Adrenal gland (tissue), 12 donors: ENCODE results near the gene GBA3. TPM values are rescaled to one million over a fixed set of nuclear protein-coding genes. Genes with fewer than 3 reads are reported as not detected.

Experiments
- DNase-seq, 7 donors: peaks; one replicate each; pipeline ENCODE4 v3.0.0-alpha.2; 2019 to 2020
- H3K27ac ChIP-seq, 5 donors: fragments of 200-600 bp; sonication (generic) in 4 of 5; 1 replicate in 3 of 5; 2 replicates in 2 of 5; pipeline versions ENCODE4 v1.5.1 to v1.8.0; 2016 to 2020; ENCODE audit warnings: mild to moderate bottlenecking in 1 of 5
- H3K27me3 ChIP-seq: fragments of 200-600 bp; 2 replicates; pipeline ENCODE4 v1.8.0; 2021
- H3K36me3 ChIP-seq, 2 donors: fragments of 200-600 bp; replicated peaks in 1 of 2; 1 replicate in 1 of 2; 2 replicates in 1 of 2; pipeline versions ENCODE4 v1.5.1 to v1.8.0; 2018 to 2022
- H3K4me1 ChIP-seq, 2 donors: fragments of 200-600 bp; replicated peaks in 1 of 2; 1 replicate in 1 of 2; 2 replicates in 1 of 2; pipeline versions ENCODE4 v1.5.1 to v1.8.0; 2018 to 2021
- H3K4me3 ChIP-seq, 4 donors: fragments of 200-600 bp; sonication (generic) in 3 of 4; one replicate each; pipeline ENCODE4 v1.5.1; 2016 to 2018
- H3K9me3 ChIP-seq, 3 donors: fragments of 200-600 bp; sonication (generic) in 1 of 3; replicated peaks in 1 of 3; 1 replicate in 2 of 3; 2 replicates in 1 of 3; pipeline versions ENCODE4 v1.5.1 to v1.8.0; 2016 to 2021
- CTCF ChIP-seq, 6 experiments: fragments of 450-650 bp in 4 of 6; fragments of 200-600 bp in 2 of 6; sonication (generic) in 1 of 6; IDR thresholded peaks; 1 replicate in 5 of 6; 2 replicates in 1 of 6; pipeline versions ENCODE4 v1.5.1 to v1.8.0; 2016 to 2021; ENCODE audit warnings: antibody characterized with exemption in 6 of 6, mild to moderate bottlenecking in 2 of 6, moderate library complexity in 1 of 6
- POLR2A ChIP-seq, 2 donors: fragments of 450-650 bp; IDR thresholded peaks; one replicate each; pipeline ENCODE4 v1.6.1; 2017; ENCODE audit warnings: antibody characterized with exemption in 2 of 2, mild to moderate bottlenecking in 2 of 2, moderate library complexity in 1 of 2
- whole genome bisulfite sequencing, 4 donors: extraction: QIAGEN DNeasy Blood & Tissue Kit in 2 of 4; methylation state at CpG; one replicate each; pipeline versions ENCODE4 v1.1.5 to v1.1.7; 2013 to 2017; 5-methylcytosine and 5-hydroxymethylcytosine counted together
- intact Hi-C, 2 donors: fragments of 100-400 bp; cut with DNase I; formaldehyde crosslinking; loops; one replicate each; pipeline versions ENCODE4 v1.14.1 to v1.15.0; 2022 to 2023
- polyA plus RNA-seq, 3 donors: library from polyadenylated mRNA; stranded (reverse); fragments of 200-250 nt in 2 of 3; fragments of 350-450 nt in 1 of 3; fragmentation: Illumina TruSeq in 1 of 3; extraction: RNeasy Lipid Tissue Mini Kit (QIAGEN cat#74804) in 1 of 3; gene quantifications; one replicate each; pipeline ENCODE4 v1.2.3, GENCODE V29; 2013 to 2014
- total RNA-seq, 9 donors: library from RNA; depleted of rRNA in 4 of 9; stranded (reverse); fragments of >200 nt in 4 of 9; fragments of 120-200 nt in 1 of 9; fragmentation: NEBNext Ultra II Directional in 1 of 9; extraction: Animal tissue kit (Norgen Biotek cat#: 25700) in 1 of 9; gene quantifications; one replicate each; pipeline versions ENCODE4 v1.1.0 to v1.2.4, GENCODE V29; 2013 to 2023
- donor health status: healthy with polysubstance abuse.
- donor health status: Bipolar disorder and iron deficiency.
- donor health status: DM: yes; HTN: yes; CAD: no.
- donor health status: DM: no; HTN: no; CAD: no.
- donor health status: DM: no; HTN: no; CAD: no.
- donor health status: DM: yes; HTN: yes; CAD: no.

Gene GBA3
- total and polyA plus RNA-seq, 12 donors: 0.07 to 0.45 (median 0.15) TPM; not detected in 6

- peaks cover 5% of the 10 kb centered on the region in 2 donors for H3K4me1 ChIP-seq
- TF ChIP-seq POLR2A (IDR thresholded peaks at IDR 0.05) (no peak), CTCF (IDR thresholded peaks at IDR 0.05) (no peak)
- no peaks in the 10 kb centered on the region for H3K36me3 ChIP-seq
- H3K9me3 ChIP-seq: no peaks in the 10 kb centered on the region
- intact Hi-C loops: no loop called here
- H3K27ac ChIP-seq: no peak overlapping the region
- H3K27me3 ChIP-seq: no peaks in the 10 kb centered on the region
- no peak for DNase-seq
- no peak overlapping the region for H3K4me3 ChIP-seq
Measured at GRCh38 chr4:22668702-22669101, 24.0 kb upstream of the GBA3 start.

- Histone ChIP-seq H3K27me3 (no peaks in the 10 kb centered on the region), H3K27ac (no peak overlapping the region), H3K36me3 (no peaks in the 10 kb centered on the region), H3K4me3 (no peak overlapping the region), H3K4me1 (peaks cover 5% of the 10 kb centered on the region in 2 donors), H3K9me3 (no peaks in the 10 kb centered on the region)
- no peak for DNase-seq
- WGBS, 4 donors: 44 to 77% (median 77%) methylated on average over 1 of the region's 1 CpG
- intact Hi-C loops: no loop called here
- TF ChIP-seq CTCF (IDR thresholded peaks at IDR 0.05) (no peak), POLR2A (IDR thresholded peaks at IDR 0.05) (no peak)
Measured at GRCh38 chr4:22670956-22671355, 21.8 kb upstream of the GBA3 start.

GRCh38 chr4:22672519-22672918, 20.2 kb upstream of the GBA3 start:
- H3K9me3 ChIP-seq: no peaks in the 10 kb centered on the region
- TF ChIP-seq CTCF (IDR thresholded peaks at IDR 0.05): no peak
- TF ChIP-seq POLR2A (IDR thresholded peaks at IDR 0.05): no peak
- no peaks in the 10 kb centered on the region for H3K36me3 ChIP-seq
- 70 to 90% (median 84%) methylated on average over 1 of the region's 1 CpG for WGBS, 4 donors
- intact Hi-C loops: no loop called here
- H3K27me3 ChIP-seq: no peaks in the 10 kb centered on the region
- no peak for DNase-seq
- peaks cover 5% of the 10 kb centered on the region in 2 donors for H3K4me1 ChIP-seq
- no peak overlapping the region for H3K27ac ChIP-seq
- no peak overlapping the region for H3K4me3 ChIP-seq

GRCh38 chr4:22672944-22673343, 19.8 kb upstream of the GBA3 start:
- TF ChIP-seq POLR2A (IDR thresholded peaks at IDR 0.05) (no peak), CTCF (IDR thresholded peaks at IDR 0.05) (no peak)
- no peak for DNase-seq
- H3K9me3 ChIP-seq: no peaks in the 10 kb centered on the region
- H3K4me1 ChIP-seq: peaks cover 4 to 5% of the 10 kb centered on the region in 2 donors
- H3K4me3 ChIP-seq: no peak overlapping the region
- 84 to 89% (median 87%) methylated on average over 4 of the region's 4 CpGs for WGBS, 4 donors
- no peaks in the 10 kb centered on the region for H3K27me3 ChIP-seq
- intact Hi-C loops: no loop called here
- H3K36me3 ChIP-seq: no peaks in the 10 kb centered on the region
- H3K27ac ChIP-seq: no peak overlapping the region
